ENCODE measurements around the gene TMEM59L.

The TMEM59L gene

GRCh38 chr19:18658366-18658855, 45.7 kb downstream of the TMEM59L start:
- DNase-seq (ENCODE audit: low spot score), result no peak

DNA sequence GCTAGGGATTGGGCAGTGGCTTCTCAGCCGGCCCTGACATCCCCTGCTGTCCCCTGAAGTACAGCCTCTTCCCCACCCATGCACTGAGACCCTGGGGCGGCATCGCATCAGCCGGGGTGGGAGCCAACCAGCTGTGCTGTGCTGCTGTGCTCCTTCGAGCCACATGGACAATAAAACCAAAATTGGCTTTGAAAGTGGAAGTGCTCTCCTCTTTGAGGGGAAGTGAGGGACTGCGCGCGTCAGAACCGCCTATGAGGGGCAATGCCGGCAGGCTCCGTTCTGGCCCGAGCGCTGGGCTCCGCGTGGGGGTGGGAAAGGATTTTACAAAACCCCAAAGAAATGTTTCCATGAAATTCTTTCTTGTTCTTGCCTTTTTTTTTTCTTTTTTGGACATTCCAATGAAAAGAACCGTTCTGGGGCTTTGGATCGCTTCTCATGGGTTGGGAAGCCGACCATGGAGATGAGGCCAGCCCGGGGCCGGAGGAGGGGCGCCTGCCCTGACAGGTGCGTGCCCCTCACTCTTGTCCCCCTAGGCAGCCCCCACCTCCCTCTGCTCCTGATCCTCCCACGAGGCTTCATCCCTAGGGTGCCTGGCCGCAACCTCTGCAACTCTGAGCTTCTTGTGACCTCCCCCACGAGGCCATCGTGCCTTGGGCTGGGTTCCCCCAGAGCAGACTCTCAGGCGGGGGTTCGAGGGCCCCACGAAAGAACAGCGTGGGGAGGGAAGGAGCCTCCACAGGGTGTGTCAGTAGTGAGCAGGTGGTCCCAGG, 46.8 kb downstream of the TMEM59L start:
- peak; percentile 64 for DNase-seq (ENCODE audit: low spot score)

DNA sequence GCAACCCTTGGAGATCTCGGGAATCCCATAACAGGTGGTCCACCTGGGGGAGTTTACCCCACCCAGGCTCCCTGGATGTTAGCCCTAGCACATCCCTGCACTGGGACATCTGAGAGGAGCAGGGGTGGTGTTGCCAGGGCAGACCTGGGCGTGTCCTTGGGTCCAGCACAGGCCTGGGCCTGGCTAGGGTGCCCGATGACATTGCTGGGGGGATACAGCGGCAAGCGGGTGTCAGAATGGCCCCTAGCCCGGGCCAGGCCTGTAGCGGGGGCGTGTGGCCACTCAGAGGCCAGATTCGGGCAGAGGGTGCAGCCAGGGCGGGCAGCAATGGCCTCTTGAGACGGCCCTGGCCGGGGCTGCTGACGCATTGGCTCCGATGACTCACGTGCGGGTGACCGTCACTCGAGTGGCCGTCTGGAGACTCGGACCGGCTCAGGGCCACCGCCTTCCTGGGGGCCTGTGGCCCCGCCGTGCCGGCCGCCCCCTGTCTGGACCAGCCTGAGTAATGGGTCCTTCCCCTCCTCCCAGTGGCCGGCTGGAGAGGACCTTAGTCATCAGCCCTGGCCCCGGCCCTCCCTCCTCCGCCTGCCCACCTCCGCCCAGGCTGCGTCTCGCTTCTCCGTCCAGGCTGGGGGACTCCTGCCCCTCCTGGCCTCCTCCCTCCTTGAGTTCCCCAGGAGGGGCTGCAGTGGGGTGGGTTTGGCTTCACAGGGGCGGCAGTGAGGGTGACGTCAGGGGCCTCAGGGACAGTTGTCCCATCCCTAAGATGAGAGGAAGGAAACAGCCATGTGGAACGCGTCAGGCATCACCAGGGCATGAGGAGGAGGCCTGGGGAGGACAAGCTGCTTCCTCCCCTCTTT, 47.6 kb downstream of the TMEM59L start:
- DNase-seq (ENCODE audit: low spot score), result no peak

- no peak for DNase-seq (ENCODE audit: low spot score)
Measured at GRCh38 chr19:18660939-18661670, 48.4 kb downstream of the TMEM59L start.

DNA sequence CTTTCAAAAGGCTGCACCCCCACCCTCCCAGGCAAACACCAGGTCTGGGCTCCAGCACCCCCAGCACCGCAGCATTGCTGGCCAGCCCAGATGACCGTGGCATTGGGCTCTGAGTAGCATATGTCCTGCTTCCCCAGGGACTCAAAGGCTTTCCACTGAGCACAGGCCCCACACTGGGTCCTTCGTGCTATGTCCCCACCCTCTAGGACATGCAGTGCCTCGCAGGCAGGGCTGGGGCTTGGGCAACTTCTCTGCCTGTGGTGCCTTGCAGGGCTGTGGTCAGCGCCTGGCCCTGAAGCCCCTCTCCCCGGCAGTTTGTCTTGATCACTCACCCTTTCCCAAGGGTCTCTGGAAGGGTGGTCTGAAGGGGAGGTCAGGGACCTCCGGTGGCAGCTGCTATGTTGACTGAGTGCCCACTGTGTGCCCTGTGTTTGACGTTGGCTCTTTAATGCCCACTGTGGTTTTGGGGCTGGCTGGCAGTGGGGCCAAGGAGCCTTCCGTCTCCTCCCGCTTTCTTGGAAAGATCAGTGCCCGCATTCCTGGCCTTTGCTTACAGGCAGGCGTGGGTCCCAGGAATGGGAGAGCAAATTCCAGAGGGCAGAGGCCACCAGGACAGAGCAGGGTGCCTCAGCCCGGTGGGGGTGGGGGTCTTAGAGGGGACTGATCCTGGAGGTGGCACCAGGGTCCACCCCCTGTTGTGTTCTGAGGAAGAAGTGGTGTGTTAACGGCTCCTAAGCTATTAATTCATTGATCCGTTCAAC, 50.5 kb downstream of the TMEM59L start:
- DNase-seq (ENCODE audit: low spot score), result no peak

- DNase-seq (ENCODE audit: low spot score), result no peak
Measured at GRCh38 chr19:18663940-18664530, 51.4 kb downstream of the TMEM59L start.

DNA sequence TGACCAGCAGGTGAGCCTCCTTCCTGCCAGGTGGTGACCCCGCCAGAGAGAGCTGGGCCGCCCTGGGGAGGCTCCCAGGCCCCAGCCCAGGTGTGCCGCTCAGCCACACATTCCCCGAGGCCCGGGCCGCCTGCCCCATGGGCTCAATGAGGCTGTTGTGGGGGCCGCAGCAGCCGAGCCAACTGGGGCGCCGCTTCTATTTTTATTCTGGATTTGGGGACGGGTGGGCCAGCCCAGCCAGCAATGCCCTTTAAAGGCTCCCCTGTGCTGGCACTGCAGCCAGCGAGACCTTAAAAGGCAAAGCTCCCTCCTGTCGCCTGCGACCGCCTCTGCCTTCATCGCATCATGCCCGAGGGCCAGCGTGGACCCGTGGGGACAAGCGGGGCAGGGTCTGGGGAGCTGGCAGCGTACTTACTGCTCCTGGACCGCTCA, 53.1 kb downstream of the TMEM59L start:
- DNase-seq (ENCODE audit: low spot score), result no peak

GRCh38 chr19:18666317-18666716, 53.6 kb downstream of the TMEM59L start:
- no peak for DNase-seq (ENCODE audit: low spot score)

DNA sequence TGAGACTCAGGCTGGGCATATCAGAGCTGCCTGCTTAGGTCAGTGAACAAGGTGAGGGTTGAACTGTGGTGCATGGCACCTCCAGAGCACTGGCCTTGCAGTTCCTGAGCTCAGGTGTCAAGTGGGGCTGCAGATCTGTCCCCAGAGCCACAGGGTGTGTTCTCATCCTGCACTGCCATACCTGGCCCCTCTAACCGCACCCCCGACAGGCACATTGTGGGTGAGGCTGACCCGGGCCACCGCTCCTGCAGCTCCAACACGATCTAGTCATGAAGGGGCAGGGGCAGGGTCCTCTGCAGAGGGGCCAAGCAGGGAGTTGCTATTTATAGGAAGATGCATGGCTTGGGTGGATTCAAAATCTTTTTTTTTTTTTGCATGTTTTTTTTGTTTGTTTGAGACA, 54.1 kb downstream of the TMEM59L start:
- no peak for DNase-seq (ENCODE audit: low spot score)

DNA sequence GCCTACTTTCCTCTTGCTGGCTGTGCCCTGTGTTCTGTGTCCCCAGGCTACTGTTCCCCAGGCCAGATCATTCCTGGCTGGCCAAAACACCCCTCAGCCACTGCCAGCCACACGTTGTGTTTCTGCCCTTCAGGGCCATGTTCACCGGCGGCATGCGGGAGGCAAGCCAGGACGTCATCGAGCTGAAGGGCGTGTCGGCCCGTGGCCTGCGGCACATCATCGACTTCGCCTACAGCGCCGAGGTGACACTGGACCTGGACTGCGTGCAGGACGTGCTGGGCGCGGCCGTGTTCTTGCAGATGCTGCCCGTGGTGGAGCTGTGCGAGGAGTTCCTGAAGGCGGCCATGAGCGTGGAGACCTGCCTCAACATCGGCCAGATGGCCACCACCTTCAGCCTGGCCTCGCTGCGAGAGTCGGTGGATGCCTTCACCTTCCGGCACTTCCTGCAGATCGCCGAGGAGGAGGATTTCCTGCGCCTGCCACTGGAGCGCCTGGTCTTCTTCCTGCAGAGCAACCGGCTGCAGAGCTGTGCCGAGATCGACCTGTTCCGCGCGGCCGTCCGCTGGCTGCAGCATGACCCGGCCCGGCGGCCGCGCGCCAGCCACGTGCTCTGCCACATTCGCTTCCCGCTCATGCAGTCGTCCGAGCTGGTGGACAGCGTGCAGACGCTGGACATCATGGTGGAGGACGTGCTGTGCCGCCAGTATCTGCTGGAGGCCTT, 55.0 kb downstream of the TMEM59L start:
- no peak for DNase-seq (ENCODE audit: low spot score)

- DNase-seq (ENCODE audit: low spot score), result no peak
Measured at GRCh38 chr19:18668252-18668631, 55.6 kb downstream of the TMEM59L start.

- DNase-seq (ENCODE audit: low spot score), result no peak
Measured at GRCh38 chr19:18668744-18669523, 56.3 kb downstream of the TMEM59L start.

DNA sequence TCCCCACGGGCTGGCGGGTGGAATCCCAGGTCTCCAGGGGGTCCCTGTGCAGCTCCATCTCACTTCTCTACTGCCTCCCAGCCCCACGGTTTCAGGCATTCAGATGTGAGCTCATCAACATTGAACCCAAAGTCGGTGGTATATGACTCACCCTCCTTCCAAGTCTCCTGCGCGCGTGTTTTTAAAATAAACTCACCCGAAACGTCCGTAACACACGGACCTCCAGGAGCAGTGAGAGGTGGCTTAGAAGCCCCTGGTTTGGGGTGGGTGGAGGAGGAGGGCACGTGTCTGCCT, 56.8 kb downstream of the TMEM59L start:
- no peak for DNase-seq (ENCODE audit: low spot score)

GRCh38 chr19:18669883-18670282, 57.2 kb downstream of the TMEM59L start:
- no peak for DNase-seq (ENCODE audit: low spot score)

GRCh38 chr19:18670312-18670711, 57.6 kb downstream of the TMEM59L start:
- DNase-seq (ENCODE audit: low spot score), result no peak

Data from GM03348 (cell line).